Measurements from ENCODE around the gene MTIF2. TPM values are rescaled to one million over a fixed set of nuclear protein-coding genes. Genes with fewer than 3 reads are reported as not detected.
"Not testable (repeated sequence)": the region's sequence is repeated elsewhere in the genome, so short reads cannot be mapped to it uniquely, and the experiment has no call there.

MTIF2 gene
- polyA plus RNA-seq, 3 donors = 8.1 to 12.5 (median 11.7) TPM

- no peaks in the 10 kb centered on the region for H3K9me3 Mint-ChIP-seq
- H3K27me3 Mint-ChIP-seq (ENCODE audit: low read depth in 3 of 3) = no peaks in the 10 kb centered on the region
- peak overlapping the region in 1 of 7 donors; percentile 69 for H3K27ac Mint-ChIP-seq
Measured at GRCh38 chr2:55245411-55245810, 23.6 kb downstream of the MTIF2 start.

GRCh38 chr2:55242617-55243016 lies 26.4 kb downstream of the MTIF2 start:
- Histone ChIP-seq H3K9me3 (replicated peaks in 1 of 2; ENCODE audit: control insufficient read depth in 1 of 2, insufficient read depth in 1 of 2, low read length in 2 of 2) (no peaks in the 10 kb centered on the region), H3K4me2 (replicated peaks; ENCODE audit: extremely low read depth, low read length, poor library complexity, severe bottlenecking) (no peak overlapping the region), H3K79me2 (ENCODE audit: insufficient read depth, low read length) (no peaks in the 10 kb centered on the region), H3K36me3 (replicated peaks in 1 of 2; ENCODE audit: control insufficient read depth in 1 of 2, insufficient read depth in 2 of 2, low read length in 2 of 2) (peaks cover 51 to 85% of the 10 kb centered on the region in 2 donors), H2AFZ (ENCODE audit: insufficient read depth, low read depth, low read length, poor library complexity, severe bottlenecking) (no peak overlapping the region), H3K27me3 (ENCODE audit: control insufficient read depth in 2 of 2, insufficient read depth in 2 of 2, low read length in 2 of 2) (no peaks in the 10 kb centered on the region), H3K9ac (ENCODE audit: insufficient read depth, low read length, poor library complexity, severe bottlenecking) (no peak overlapping the region), H4K20me1 (ENCODE audit: insufficient read depth, low read length) (no peaks in the 10 kb centered on the region), H3K27ac (ENCODE audit: low read depth in 1 of 2, low read length in 2 of 2) (no peak overlapping the region), H3K4me1 (ENCODE audit: control insufficient read depth in 1 of 2, insufficient read depth in 2 of 2, low read length in 2 of 2) (no peaks in the 10 kb centered on the region), H3K4me3 (replicated peaks in 1 of 3; ENCODE audit: low read depth in 2 of 3, low read length in 3 of 3) (no peak overlapping the region)
- no peaks in the 10 kb centered on the region for H3K27me3 Mint-ChIP-seq (ENCODE audit: low read depth in 3 of 3)
- no peak overlapping the region for H3K27ac Mint-ChIP-seq
- intact Hi-C loops (cut with micrococcal nuclease) = no loop called here
- H3K4me3 Mint-ChIP-seq = no peak overlapping the region
- H3K36me3 Mint-ChIP-seq = peaks cover 48 to 83% of the 10 kb centered on the region in 2 donors
- no peaks in the 10 kb centered on the region for H3K9me3 Mint-ChIP-seq
- no peak for TF ChIP-seq CTCF (IDR thresholded peaks at IDR 0.05)
- H3K4me1 Mint-ChIP-seq = no peaks in the 10 kb centered on the region
- no peak for DNase-seq
- WGBS (ENCODE audit: insufficient coverage) = no CpG with 5 or more reads among the region's 1 CpG

More at GRCh38 chr2:55245411-55245810, 23.6 kb downstream of the MTIF2 start:
- H3K36me3 Mint-ChIP-seq = peaks cover 52 to 84% of the 10 kb centered on the region in 2 donors
- H3K4me1 ChIP-seq (ENCODE audit: control insufficient read depth in 1 of 2, insufficient read depth in 2 of 2, low read length in 2 of 2) = no peaks in the 10 kb centered on the region
- no peak overlapping the region for H3K9ac ChIP-seq (ENCODE audit: insufficient read depth, low read length, poor library complexity, severe bottlenecking)
- H3K4me1 Mint-ChIP-seq = no peaks in the 10 kb centered on the region
- H3K4me3 Mint-ChIP-seq = no peak overlapping the region
- no peak overlapping the region for H3K4me2 ChIP-seq (replicated peaks; ENCODE audit: extremely low read depth, low read length, poor library complexity, severe bottlenecking)
- no peaks in the 10 kb centered on the region for H3K79me2 ChIP-seq (ENCODE audit: insufficient read depth, low read length)
- no peak for DNase-seq
- TF ChIP-seq CTCF (IDR thresholded peaks at IDR 0.05) = no peak
- no peaks in the 10 kb centered on the region for H4K20me1 ChIP-seq (ENCODE audit: insufficient read depth, low read length)
- no peaks in the 10 kb centered on the region for H3K9me3 ChIP-seq (replicated peaks in 1 of 2; ENCODE audit: control insufficient read depth in 1 of 2, insufficient read depth in 1 of 2, low read length in 2 of 2)
- H3K27ac ChIP-seq (ENCODE audit: low read depth in 1 of 2, low read length in 2 of 2) = no peak overlapping the region
- WGBS (ENCODE audit: insufficient coverage) = 100% methylated on average over 3 of the region's 5 CpGs
- peaks cover 55 to 93% of the 10 kb centered on the region in 2 donors for H3K36me3 ChIP-seq (replicated peaks in 1 of 2; ENCODE audit: control insufficient read depth in 1 of 2, insufficient read depth in 2 of 2, low read length in 2 of 2)
- intact Hi-C loops (cut with micrococcal nuclease) = no loop called here
- no peak overlapping the region for H3K4me3 ChIP-seq (replicated peaks in 1 of 3; ENCODE audit: low read depth in 2 of 3, low read length in 3 of 3)
- H2AFZ ChIP-seq (ENCODE audit: insufficient read depth, low read depth, low read length, poor library complexity, severe bottlenecking) = no peak overlapping the region
- H3K27me3 ChIP-seq (ENCODE audit: control insufficient read depth in 2 of 2, insufficient read depth in 2 of 2, low read length in 2 of 2) = no peaks in the 10 kb centered on the region

DNA sequence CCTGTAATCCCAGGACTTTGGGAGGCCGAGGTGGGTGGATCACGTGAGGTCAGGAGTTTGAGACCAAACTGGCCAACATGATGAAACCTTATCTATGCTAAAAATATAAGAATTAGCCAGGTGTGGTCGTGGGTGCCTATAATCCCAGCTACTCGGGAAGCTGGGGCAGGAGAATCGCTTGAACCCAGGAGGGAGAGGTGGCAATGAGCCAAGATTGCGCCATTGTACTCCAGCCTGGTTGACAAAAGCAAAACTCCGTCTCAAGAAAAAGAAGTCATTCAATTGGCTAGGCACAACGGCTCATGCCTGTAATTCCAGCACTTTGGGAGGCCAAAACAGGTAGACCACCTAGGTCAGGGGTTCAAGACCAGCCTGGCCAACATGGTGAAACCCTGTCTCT lies 27.4 kb downstream of the MTIF2 start:
- not testable (repeated sequence) for H3K27me3 Mint-ChIP-seq (ENCODE audit: low read depth in 3 of 3); H3K9me3 Mint-ChIP-seq

More for the DNA sequence above, 27.4 kb downstream of the MTIF2 start:
- peaks cover 50 to 85% of the 10 kb centered on the region in 2 donors for H3K36me3 ChIP-seq (replicated peaks in 1 of 2; ENCODE audit: control insufficient read depth in 1 of 2, insufficient read depth in 2 of 2, low read length in 2 of 2)
- H4K20me1 ChIP-seq (ENCODE audit: insufficient read depth, low read length); DNase-seq; H2AFZ ChIP-seq (ENCODE audit: insufficient read depth, low read depth, low read length, poor library complexity, severe bottlenecking); H3K4me1 Mint-ChIP-seq; H3K4me1 ChIP-seq (ENCODE audit: control insufficient read depth in 1 of 2, insufficient read depth in 2 of 2, low read length in 2 of 2); H3K27me3 ChIP-seq (ENCODE audit: control insufficient read depth in 2 of 2, insufficient read depth in 2 of 2, low read length in 2 of 2); H3K27ac ChIP-seq (ENCODE audit: low read depth in 1 of 2, low read length in 2 of 2); H3K79me2 ChIP-seq (ENCODE audit: insufficient read depth, low read length); H3K9ac ChIP-seq (ENCODE audit: insufficient read depth, low read length, poor library complexity, severe bottlenecking); intact Hi-C loops (cut with micrococcal nuclease); H3K4me3 ChIP-seq (replicated peaks in 1 of 3; ENCODE audit: low read depth in 2 of 3, low read length in 3 of 3); H3K4me2 ChIP-seq (replicated peaks; ENCODE audit: extremely low read depth, low read length, poor library complexity, severe bottlenecking); H3K9me3 ChIP-seq (replicated peaks in 1 of 2; ENCODE audit: control insufficient read depth in 1 of 2, insufficient read depth in 1 of 2, low read length in 2 of 2); H3K4me3 Mint-ChIP-seq: not testable (repeated sequence)
- H3K27ac Mint-ChIP-seq = peak overlapping the region in 2 of 7 donors; percentile 19 to 55
- H3K36me3 Mint-ChIP-seq = peaks cover 44 to 82% of the 10 kb centered on the region in 2 donors
- 95% methylated on average over 7 of the region's 8 CpGs for WGBS (ENCODE audit: insufficient coverage)
